Muscle layer of duodenum (tissue), 2 donors: ENCODE data around the gene NPEPPS.

Source experiments
- H3K27ac ChIP-seq: one replicate; pipeline ENCODE4 v1.7.0; 2013; ENCODE audit warnings: mild to moderate bottlenecking, low read length
- H3K27me3 ChIP-seq: one replicate; pipeline ENCODE4 v1.7.0; 2013; ENCODE audit warnings: low read depth, mild to moderate bottlenecking, control low read depth, low read length
- H3K36me3 ChIP-seq, 2 donors: one replicate each; pipeline ENCODE4 v1.7.0; 2013; ENCODE audit warnings: low read length in 2 of 2, control low read depth in 1 of 2, mild to moderate bottlenecking in 1 of 2; ENCODE audit not compliant: insufficient read depth in 2 of 2, control insufficient read depth in 1 of 2
- H3K4me1 ChIP-seq, 2 donors: one replicate each; pipeline ENCODE4 v1.7.0; 2013; ENCODE audit warnings: low read length in 2 of 2, mild to moderate bottlenecking in 2 of 2, control low read depth in 1 of 2, moderate library complexity in 1 of 2; ENCODE audit not compliant: insufficient read depth in 2 of 2, control insufficient read depth in 1 of 2
- H3K4me3 ChIP-seq, 2 donors: one replicate each; pipeline ENCODE4 v1.7.0; 2013; ENCODE audit warnings: low read length in 2 of 2, low read depth in 1 of 2, mild to moderate bottlenecking in 1 of 2
- H3K9me3 ChIP-seq, 2 donors: one replicate each; pipeline ENCODE4 v1.7.0; 2013; ENCODE audit warnings: low read length in 2 of 2, control low read depth in 1 of 2, mild to moderate bottlenecking in 1 of 2; ENCODE audit not compliant: control insufficient read depth in 1 of 2
- donor health status: healthy.

The NPEPPS gene

GRCh38 chr17:47618410-47618809 is 87.5 kb downstream of the NPEPPS start:
- H3K27ac ChIP-seq = peak overlapping the region; percentile 19
- H3K36me3 ChIP-seq = peaks cover 38 to 49% of the 10 kb centered on the region in 2 donors
- peaks cover 8 to 37% of the 10 kb centered on the region in 2 donors for H3K4me1 ChIP-seq
- no peaks in the 10 kb centered on the region for H3K9me3 ChIP-seq
- no peak overlapping the region for H3K4me3 ChIP-seq
- no peaks in the 10 kb centered on the region for H3K27me3 ChIP-seq

GRCh38 chr17:47620503-47621245 is 89.8 kb downstream of the NPEPPS start:
- H3K9me3 ChIP-seq = no peaks in the 10 kb centered on the region
- H3K27me3 ChIP-seq = no peaks in the 10 kb centered on the region
- peak overlapping the region; percentile 78 for H3K27ac ChIP-seq
- H3K4me1 ChIP-seq = peaks cover 8 to 36% of the 10 kb centered on the region in 2 donors
- H3K36me3 ChIP-seq = peaks cover 27 to 39% of the 10 kb centered on the region in 2 donors
- H3K4me3 ChIP-seq = no peak overlapping the region

GRCh38 chr17:47621293-47622179 is 90.6 kb downstream of the NPEPPS start:
- Histone ChIP-seq H3K36me3 (peaks cover 27 to 38% of the 10 kb centered on the region in 2 donors), H3K27me3 (no peaks in the 10 kb centered on the region), H3K27ac (peak overlapping the region; percentile 78), H3K4me3 (no peak overlapping the region), H3K4me1 (peaks cover 8 to 34% of the 10 kb centered on the region in 2 donors), H3K9me3 (no peaks in the 10 kb centered on the region)

GRCh38 chr17:47622180-47622549 is 91.3 kb downstream of the NPEPPS start:
- H3K36me3 ChIP-seq = peaks cover 27 to 38% of the 10 kb centered on the region in 2 donors
- H3K27ac ChIP-seq = peak overlapping the region; percentile 36
- H3K9me3 ChIP-seq = no peaks in the 10 kb centered on the region
- H3K27me3 ChIP-seq = no peaks in the 10 kb centered on the region
- H3K4me1 ChIP-seq = peaks cover 8 to 34% of the 10 kb centered on the region in 2 donors
- no peak overlapping the region for H3K4me3 ChIP-seq

GRCh38 chr17:47624727-47625068 is 93.8 kb downstream of the NPEPPS start:
- peaks cover 16 to 24% of the 10 kb centered on the region in 2 donors for H3K36me3 ChIP-seq
- H3K27ac ChIP-seq = no peak overlapping the region

GRCh38 chr17:47628014-47628566 is 97.2 kb downstream of the NPEPPS start:
- Histone ChIP-seq H3K4me1 (no peaks in the 10 kb centered on the region), H3K9me3 (no peaks in the 10 kb centered on the region), H3K27ac (no peak overlapping the region), H3K4me3 (no peak overlapping the region), H3K36me3 (peaks cover 7 to 8% of the 10 kb centered on the region in 2 donors), H3K27me3 (no peaks in the 10 kb centered on the region)

More at GRCh38 chr17:47624727-47625068, 93.8 kb downstream of the NPEPPS start:
- peaks cover 8 to 28% of the 10 kb centered on the region in 2 donors for H3K4me1 ChIP-seq
- H3K9me3 ChIP-seq = no peaks in the 10 kb centered on the region
- H3K4me3 ChIP-seq = no peak overlapping the region
- no peaks in the 10 kb centered on the region for H3K27me3 ChIP-seq

GRCh38 chr17:47629826-47630225 is 98.9 kb downstream of the NPEPPS start:
- Histone ChIP-seq H3K9me3 (no peaks in the 10 kb centered on the region), H3K4me1 (no peaks in the 10 kb centered on the region), H3K4me3 (no peak overlapping the region), H3K36me3 (no peaks in the 10 kb centered on the region), H3K27ac (no peak overlapping the region), H3K27me3 (no peaks in the 10 kb centered on the region)

GRCh38 chr17:47630614-47631013 is 99.7 kb downstream of the NPEPPS start:
- Histone ChIP-seq H3K9me3 (no peaks in the 10 kb centered on the region), H3K4me1 (no peaks in the 10 kb centered on the region), H3K4me3 (no peak overlapping the region), H3K27ac (no peak overlapping the region), H3K27me3 (no peaks in the 10 kb centered on the region), H3K36me3 (no peaks in the 10 kb centered on the region)

- Histone ChIP-seq H3K9me3 (no peaks in the 10 kb centered on the region), H3K27ac (no peak overlapping the region), H3K36me3 (peaks cover 0 to 4% of the 10 kb centered on the region in 2 donors), H3K27me3 (no peaks in the 10 kb centered on the region), H3K4me1 (no peaks in the 10 kb centered on the region), H3K4me3 (no peak overlapping the region)
Measured at GRCh38 chr17:47632991-47633390, 102.1 kb downstream of the NPEPPS start.

GRCh38 chr17:47633996-47634395 is 103.1 kb downstream of the NPEPPS start:
- H3K27me3 ChIP-seq = no peaks in the 10 kb centered on the region
- peaks cover 0 to 4% of the 10 kb centered on the region in 2 donors for H3K36me3 ChIP-seq
- H3K4me1 ChIP-seq = no peaks in the 10 kb centered on the region
- no peaks in the 10 kb centered on the region for H3K9me3 ChIP-seq
- H3K4me3 ChIP-seq = no peak overlapping the region
- H3K27ac ChIP-seq = no peak overlapping the region

GRCh38 chr17:47634870-47635269 is 104.0 kb downstream of the NPEPPS start:
- Histone ChIP-seq H3K36me3 (peaks cover 0 to 4% of the 10 kb centered on the region in 2 donors), H3K9me3 (no peaks in the 10 kb centered on the region), H3K4me1 (no peaks in the 10 kb centered on the region), H3K27me3 (no peaks in the 10 kb centered on the region), H3K27ac (no peak overlapping the region), H3K4me3 (no peak overlapping the region)
